Tibial nerve (tissue), 4 donors: Measurements from ENCODE around the gene SART3. TPM values are rescaled to one million over a fixed set of nuclear protein-coding genes. Genes with fewer than 3 reads are reported as not detected.

ENCODE experiments used
- DNase-seq, 2 donors: peaks; one replicate each; pipeline ENCODE4 v3.0.0-alpha.2; 2019; ENCODE audit warnings: low spot score in 2 of 2
- H3K27ac ChIP-seq, 4 donors: fragments of 200-600 bp; sonication (generic) in 3 of 4; one replicate each; pipeline ENCODE4 v1.5.1; 2017 to 2019; ENCODE audit warnings: mild to moderate bottlenecking in 1 of 4
- H3K27me3 ChIP-seq, 2 donors: fragments of 200-600 bp; sonication (generic) in 1 of 2; one replicate each; pipeline versions ENCODE4 v1.5.1 to v1.6.0; 2017 to 2019
- H3K36me3 ChIP-seq, 3 donors: fragments of 200-600 bp; sonication (generic); one replicate each; pipeline ENCODE4 v1.5.1; 2018 to 2019
- H3K4me1 ChIP-seq, 4 donors: fragments of 200-600 bp; sonication (generic) in 3 of 4; one replicate each; pipeline ENCODE4 v1.5.1; 2017 to 2019
- H3K4me3 ChIP-seq, 4 donors: fragments of 200-600 bp; sonication (generic) in 3 of 4; one replicate each; pipeline ENCODE4 v1.5.1; 2017 to 2019; ENCODE audit warnings: mild to moderate bottlenecking in 1 of 4, moderate library complexity in 1 of 4
- H3K9me3 ChIP-seq, 4 donors: fragments of 200-600 bp; sonication (generic) in 3 of 4; one replicate each; pipeline ENCODE4 v1.5.1; 2017 to 2019
- EP300 ChIP-seq, 2 donors: sonication (generic); formaldehyde crosslinking; IDR thresholded peaks; one replicate each; pipeline ENCODE4 v1.6.1; 2017; ENCODE audit warnings: antibody characterized with exemption in 2 of 2, mild to moderate bottlenecking in 1 of 2
- POLR2A ChIP-seq, 2 donors: fragments of 450-650 bp; IDR thresholded peaks; one replicate each; pipeline ENCODE4 v1.6.1; 2017; ENCODE audit warnings: antibody characterized with exemption in 2 of 2, mild to moderate bottlenecking in 2 of 2, moderate library complexity in 2 of 2
- WGBS, 2 donors: methylation state at CpG; one replicate each; pipeline ENCODE4 v1.1.5; 2018; 5-methylcytosine and 5-hydroxymethylcytosine counted together
- total RNA-seq, 4 donors: library from RNA; depleted of rRNA; stranded (reverse); fragments of >200 nt; gene quantifications; one replicate each; pipeline ENCODE4 v1.1.0, GENCODE V29; 2016
- TF ChIP-seq, protein P1 (sequence below), 5 experiments: fragments of 200-600 bp in 3 of 5; fragments of 450-650 bp in 2 of 5; sonication (generic) in 3 of 5; IDR thresholded peaks; one replicate each; pipeline ENCODE4 v1.5.1; 2016 to 2019; ENCODE audit warnings: antibody characterized with exemption in 5 of 5, mild to moderate bottlenecking in 3 of 5, moderate library complexity in 2 of 5

SART3 gene
- total RNA-seq, 4 donors from 2014 or later, result 51.3 to 70.1 (median 63.4) TPM

DNA sequence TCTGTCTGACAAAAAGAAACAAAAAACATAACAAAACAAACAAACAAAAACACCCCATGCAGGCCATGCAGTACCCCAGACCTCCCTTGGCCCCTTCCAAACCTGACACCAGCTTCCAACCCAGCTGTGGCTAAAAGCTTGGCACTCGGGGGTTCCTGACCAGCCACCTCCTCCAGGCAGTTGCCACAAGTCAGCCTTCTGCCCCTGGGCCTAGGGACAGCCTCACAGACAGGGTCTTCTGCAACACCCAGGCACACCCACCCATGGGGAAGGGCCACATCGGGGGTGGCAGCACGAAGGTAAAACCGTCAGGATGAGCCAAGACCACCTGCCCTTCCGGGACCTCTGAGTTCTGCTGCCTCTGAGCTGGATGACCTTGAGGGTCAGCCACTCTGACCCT is 47.6 kb upstream of the SART3 start:
- Histone ChIP-seq H3K4me1 (peaks cover 0 to 41% (median 1%) of the 10 kb centered on the region in 4 donors), H3K27me3 (peaks cover 0 to 3% of the 10 kb centered on the region in 2 donors), H3K36me3 (no peaks in the 10 kb centered on the region), H3K27ac (no peak overlapping the region), H3K9me3 (no peaks in the 10 kb centered on the region), H3K4me3 (no peak overlapping the region)
- no peak for TF ChIP-seq POLR2A (IDR thresholded peaks at IDR 0.05)
- TF ChIP-seq, protein P1, sequence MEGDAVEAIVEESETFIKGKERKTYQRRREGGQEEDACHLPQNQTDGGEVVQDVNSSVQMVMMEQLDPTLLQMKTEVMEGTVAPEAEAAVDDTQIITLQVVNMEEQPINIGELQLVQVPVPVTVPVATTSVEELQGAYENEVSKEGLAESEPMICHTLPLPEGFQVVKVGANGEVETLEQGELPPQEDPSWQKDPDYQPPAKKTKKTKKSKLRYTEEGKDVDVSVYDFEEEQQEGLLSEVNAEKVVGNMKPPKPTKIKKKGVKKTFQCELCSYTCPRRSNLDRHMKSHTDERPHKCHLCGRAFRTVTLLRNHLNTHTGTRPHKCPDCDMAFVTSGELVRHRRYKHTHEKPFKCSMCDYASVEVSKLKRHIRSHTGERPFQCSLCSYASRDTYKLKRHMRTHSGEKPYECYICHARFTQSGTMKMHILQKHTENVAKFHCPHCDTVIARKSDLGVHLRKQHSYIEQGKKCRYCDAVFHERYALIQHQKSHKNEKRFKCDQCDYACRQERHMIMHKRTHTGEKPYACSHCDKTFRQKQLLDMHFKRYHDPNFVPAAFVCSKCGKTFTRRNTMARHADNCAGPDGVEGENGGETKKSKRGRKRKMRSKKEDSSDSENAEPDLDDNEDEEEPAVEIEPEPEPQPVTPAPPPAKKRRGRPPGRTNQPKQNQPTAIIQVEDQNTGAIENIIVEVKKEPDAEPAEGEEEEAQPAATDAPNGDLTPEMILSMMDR (IDR thresholded peaks at IDR 0.05), result no peak
- DNase-seq, result no peak
- WGBS, 2 donors, result 69 to 81% methylated on average over 5 of the region's 5 CpGs

DNA sequence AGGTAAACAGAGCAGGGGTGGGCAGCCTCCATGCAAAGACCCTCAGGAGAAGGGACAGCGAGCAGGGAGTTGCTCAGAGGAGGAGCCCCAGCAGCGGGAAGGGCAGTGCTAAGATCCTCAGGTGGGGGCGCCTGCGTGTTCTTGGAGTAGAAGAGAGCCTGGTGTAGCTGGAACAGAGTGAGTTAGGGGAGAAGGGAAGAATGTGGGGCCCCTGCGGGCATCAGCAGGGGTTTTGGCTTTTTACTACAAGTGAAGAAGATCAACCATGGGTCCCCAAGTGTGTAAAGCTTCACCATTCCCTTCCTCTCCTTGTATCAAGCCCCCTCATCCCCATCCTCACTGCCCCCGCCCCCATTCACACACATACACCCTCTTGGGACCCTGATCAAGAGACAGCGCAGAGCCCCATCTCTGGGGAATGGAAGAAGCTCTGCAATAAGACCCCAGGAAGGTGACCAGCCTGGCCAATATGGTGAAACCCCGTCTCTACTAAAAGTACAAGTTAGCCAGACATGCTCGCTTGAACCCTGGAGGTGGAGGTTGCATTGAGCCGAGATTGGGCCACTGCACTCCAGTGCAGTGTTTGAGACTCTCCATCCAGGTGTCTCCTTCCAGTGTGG is 47.1 kb upstream of the SART3 start:
- H3K9me3 ChIP-seq, result no peaks in the 10 kb centered on the region
- WGBS, 2 donors, result 85 to 88% methylated on average over 10 of the region's 10 CpGs
- no peak overlapping the region for H3K27ac ChIP-seq
- TF ChIP-seq, protein P1 (IDR thresholded peaks at IDR 0.05), result no peak
- TF ChIP-seq POLR2A (IDR thresholded peaks at IDR 0.05), result no peak
- H3K27me3 ChIP-seq, result peaks cover 0 to 3% of the 10 kb centered on the region in 2 donors
- DNase-seq, result no peak
- H3K4me1 ChIP-seq, result peaks cover 0 to 36% (median 1%) of the 10 kb centered on the region in 4 donors
- H3K36me3 ChIP-seq, result no peaks in the 10 kb centered on the region
- H3K4me3 ChIP-seq, result no peak overlapping the region

DNA sequence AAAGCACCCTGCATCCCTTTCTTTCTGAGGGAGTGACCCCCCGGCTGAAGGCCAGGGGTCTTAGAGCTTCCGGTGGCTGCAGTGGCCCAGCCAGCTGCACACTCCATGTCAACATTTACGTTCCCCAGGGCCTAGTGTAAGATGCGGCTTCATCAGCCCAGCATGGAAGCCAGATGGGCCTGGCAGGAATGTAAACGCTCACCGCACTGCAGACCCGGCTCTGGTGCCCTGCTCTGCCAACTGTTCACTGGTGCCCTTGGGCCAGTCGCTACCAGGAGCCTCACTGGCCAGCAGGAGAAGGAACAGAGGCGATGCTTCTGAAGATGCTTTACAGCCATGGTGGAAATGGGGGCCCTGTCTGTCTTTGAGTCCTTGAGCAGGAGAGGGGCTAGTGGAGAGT is 45.5 kb upstream of the SART3 start:
- Histone ChIP-seq H3K9me3 (no peaks in the 10 kb centered on the region), H3K4me3 (no peak overlapping the region), H3K27ac (no peak overlapping the region), H3K4me1 (peaks cover 0 to 24% (median 0%) of the 10 kb centered on the region in 4 donors), H3K36me3 (no peaks in the 10 kb centered on the region), H3K27me3 (peaks cover 0 to 3% of the 10 kb centered on the region in 2 donors)
- 75 to 80% methylated on average over 8 to 9 of the region's 9 CpGs for WGBS, 2 donors
- TF ChIP-seq, protein P1 (IDR thresholded peaks at IDR 0.05), result no peak
- TF ChIP-seq POLR2A (IDR thresholded peaks at IDR 0.05) (no peak), EP300 (IDR thresholded peaks at IDR 0.05) (no peak)
- DNase-seq, result no peak

DNA sequence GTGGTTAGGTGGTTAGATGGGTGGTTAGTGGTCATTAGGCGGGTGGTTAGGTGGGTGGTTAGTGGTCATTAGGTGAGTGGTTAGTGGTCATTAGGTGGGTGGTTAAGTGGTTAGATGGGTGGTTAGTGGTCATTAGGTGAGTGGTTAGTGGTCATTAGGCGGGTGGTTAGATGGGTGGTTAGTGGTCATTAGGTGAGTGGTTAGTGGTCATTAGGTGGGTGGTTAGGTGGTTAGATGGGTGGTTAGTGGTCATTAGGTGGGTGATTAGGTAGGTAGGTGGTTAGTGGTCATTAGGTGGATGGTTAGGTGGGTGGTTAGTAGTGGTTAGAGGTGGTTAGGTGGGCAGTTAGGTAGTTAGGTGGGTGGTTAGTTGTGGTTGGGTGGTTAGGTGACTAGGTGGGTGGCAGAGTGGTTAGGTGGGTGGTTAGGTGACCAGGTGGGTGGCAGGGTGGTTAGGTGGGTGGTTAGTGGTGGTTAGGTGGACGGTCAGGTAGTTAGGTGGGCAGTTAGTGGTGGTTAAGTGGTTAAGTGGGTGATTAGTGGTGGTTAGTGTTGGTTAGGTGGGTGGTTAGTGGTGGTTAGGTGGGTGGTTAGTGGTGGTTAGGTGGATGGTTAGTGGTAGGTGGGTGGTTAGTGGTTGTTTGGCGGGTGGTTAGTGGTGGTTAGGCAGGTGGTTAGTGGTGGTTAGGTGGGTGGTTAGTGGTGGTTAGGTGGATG is 44.9 kb upstream of the SART3 start:
- Histone ChIP-seq H3K36me3 (no peaks in the 10 kb centered on the region), H3K4me3 (no peak overlapping the region), H3K27ac (peak overlapping the region in 2 of 4 donors; percentile 5 to 17), H3K27me3 (peaks cover 0 to 3% of the 10 kb centered on the region in 2 donors), H3K4me1 (peaks cover 0 to 24% (median 0%) of the 10 kb centered on the region in 4 donors), H3K9me3 (no peaks in the 10 kb centered on the region)
- TF ChIP-seq, protein P1 (IDR thresholded peaks at IDR 0.05), result no peak
- no peak for TF ChIP-seq POLR2A (IDR thresholded peaks at IDR 0.05)
- no peak for TF ChIP-seq EP300 (IDR thresholded peaks at IDR 0.05)
- WGBS, 2 donors, result 93 to 95% methylated on average over 4 of the region's 4 CpGs
- no peak for DNase-seq

DNA sequence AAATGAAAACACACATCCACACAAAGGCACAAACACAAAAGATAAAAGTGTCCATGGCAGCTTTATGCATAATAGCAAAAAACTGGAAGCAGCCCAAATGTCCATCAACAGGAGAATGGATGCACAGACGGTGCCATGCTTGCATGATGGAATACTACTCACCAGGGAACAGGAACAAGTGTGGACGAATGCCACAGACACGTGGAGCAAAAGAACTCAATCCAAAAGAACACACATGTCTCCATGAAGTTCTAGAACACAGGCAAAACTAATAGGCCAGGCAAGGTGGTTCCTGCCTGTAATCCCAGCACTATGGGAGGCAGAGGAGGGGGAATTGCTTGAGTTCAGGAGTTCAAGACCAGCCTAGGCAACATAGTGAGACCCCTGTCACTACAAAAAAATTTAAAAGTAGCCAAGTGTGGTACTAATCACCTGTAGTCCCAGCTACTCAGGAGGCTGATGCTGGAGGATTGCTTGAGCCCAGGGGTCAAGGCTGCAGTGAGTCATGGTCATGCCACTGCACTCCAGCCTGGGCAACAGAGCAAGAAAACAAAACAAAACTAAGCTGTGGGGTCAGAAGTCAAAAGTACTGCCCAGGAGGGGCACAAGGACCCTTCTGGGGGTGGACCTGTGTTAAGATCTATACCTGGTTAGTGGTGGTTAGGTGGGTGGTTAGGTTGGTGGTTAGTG is 44.2 kb upstream of the SART3 start:
- no peak for DNase-seq
- WGBS, 2 donors, result 59 to 68% methylated on average over 3 of the region's 3 CpGs
- H3K27ac ChIP-seq, result no peak overlapping the region

More for the DNA sequence above, 44.2 kb upstream of the SART3 start:
- no peak for TF ChIP-seq EP300 (IDR thresholded peaks at IDR 0.05)
- Histone ChIP-seq H3K36me3 (no peaks in the 10 kb centered on the region), H3K27me3 (peaks cover 0 to 3% of the 10 kb centered on the region in 2 donors), H3K4me1 (peaks cover 0 to 24% (median 0%) of the 10 kb centered on the region in 4 donors), H3K9me3 (no peaks in the 10 kb centered on the region), H3K4me3 (no peak overlapping the region)
